ENCODE results near the gene EVX2. TPM values are rescaled to one million over a fixed set of nuclear protein-coding genes. Genes with fewer than 3 reads are reported as not detected.

EVX2 gene
- total and polyA plus RNA-seq, 2 of the 4 experiments (the other 2 are of a cell fraction), result not detected

DNA sequence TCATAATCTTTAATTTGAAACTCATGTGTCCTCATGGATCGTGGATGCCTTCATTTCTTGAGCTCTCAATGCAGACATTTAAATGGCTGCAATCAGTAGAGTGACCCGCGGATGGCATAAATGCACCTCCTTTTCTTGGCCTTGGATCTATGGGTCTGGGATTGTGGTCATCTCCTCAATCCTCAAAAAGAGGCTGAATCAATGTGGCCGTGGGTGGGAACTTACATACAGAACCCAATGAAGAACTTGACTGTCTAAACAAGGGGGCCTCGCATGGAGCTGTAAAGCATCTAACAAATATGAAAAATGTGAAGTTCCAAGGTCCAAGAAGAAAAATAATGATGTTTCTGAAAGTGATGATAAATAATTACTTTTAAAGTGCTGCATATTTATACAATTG is 11.7 kb upstream of the EVX2 start:
- no peak overlapping the region for H4K8ac ChIP-seq (ENCODE audit: low read depth in 2 of 2, low read length in 2 of 2)
- H4K20me1 ChIP-seq (ENCODE audit: insufficient read depth, low read length), result no peaks in the 10 kb centered on the region
- no peak overlapping the region for H2AK9ac ChIP-seq (replicated peaks; ENCODE audit: low read depth, low read length, poor library complexity)
- H2BK20ac ChIP-seq (ENCODE audit: low read depth, low read length), result no peak overlapping the region
- no peak overlapping the region for H3K27ac ChIP-seq (ENCODE audit: insufficient read depth, low read length)
- no peak overlapping the region for H2AFZ ChIP-seq (replicated peaks; ENCODE audit: low read length, poor library complexity)
- H3K79me1 ChIP-seq (ENCODE audit: low read depth in 1 of 2, low read length in 2 of 2), result no peaks in the 10 kb centered on the region
- H2BK120ac ChIP-seq (ENCODE audit: low read depth, low read length), result no peak overlapping the region
- no peak overlapping the region for H3K9ac ChIP-seq (ENCODE audit: low read depth, low read length)
- DNase-seq (no peak), ATAC-seq (ENCODE audit: low read depth) (no peak)
- H4K91ac ChIP-seq (ENCODE audit: insufficient read depth, low read depth, low read length), result no peak overlapping the region
- POLR2A ChIA-PET (ENCODE audit: unreplicated experiment), result no interaction called here
- H3K36me3 ChIP-seq (ENCODE audit: control insufficient read depth, insufficient read depth, low read length), result no peaks in the 10 kb centered on the region
- no peak overlapping the region for H3K18ac ChIP-seq (ENCODE audit: low read depth, low read length)
- BruUV-seq (replicated peaks), result no TSS peak
- intact Hi-C loops (cut with micrococcal nuclease), result loop anchor here (5.0 to 10.0 kb wide), 3 partner anchors 843 to 1391 kb away; no protein-coding TSS in a partner anchor
- 8% methylated on average over 2 of the region's 5 CpGs; no CpG with 5 or more reads in 1 of the 2 experiments for WGBS, 2 experiments (ENCODE audit: extremely low coverage in 2 of 2, insufficient read length in 1 of 2)
- no peak overlapping the region for H2AK5ac ChIP-seq (ENCODE audit: low read depth, low read length)
- H2BK15ac ChIP-seq (ENCODE audit: low read depth, low read length), result no peak overlapping the region
- no peak overlapping the region for H3K4ac ChIP-seq (ENCODE audit: low read depth, low read length)
- H2BK5ac ChIP-seq (ENCODE audit: low read depth, low read length, poor library complexity, severe bottlenecking), result no peak overlapping the region
- no peak for TF ChIP-seq RCOR1 (IDR thresholded peaks at IDR 0.05; ENCODE audit: insufficient replicate concordance, low read length)
- no peak overlapping the region for H3K56ac ChIP-seq (ENCODE audit: extremely low read depth, insufficient read depth, low read length)
- H3K4me1 ChIP-seq (ENCODE audit: control insufficient read depth, insufficient read depth, low read length), result peaks cover 3% of the 10 kb centered on the region; the same call in 1 of the 2 replicates
- peaks cover 9% of the 10 kb centered on the region for H3K9me3 ChIP-seq (ENCODE audit: control insufficient read depth, insufficient read depth, low read length)
- in situ Hi-C loops (cut with MboI; ENCODE audit: low sequenced_read_pairs), result loop anchor here (10.0 to 25.0 kb wide), 4 partner anchors 411 to 1358 kb away; no protein-coding TSS in a partner anchor
- H3K4me3 ChIP-seq (ENCODE audit: insufficient read depth, low read depth, low read length), result no peak overlapping the region
- H3K4me2 ChIP-seq (ENCODE audit: low read depth, low read length), result no peak overlapping the region
- dilution Hi-C loops (cut with HindIII; ENCODE audit: low sequenced_read_pairs, unreplicated experiment), result no loop called here
- H3K23ac ChIP-seq (ENCODE audit: low read depth, low read length), result no peak overlapping the region
- H3K14ac ChIP-seq (replicated peaks; ENCODE audit: low read depth, low read length), result no peak overlapping the region
- no peak overlapping the region for H4K5ac ChIP-seq (ENCODE audit: low read depth, low read length)
- H3K27me3 ChIP-seq (ENCODE audit: control insufficient read depth, insufficient read depth, low read length), result peaks cover 91% of the 10 kb centered on the region
- no peaks in the 10 kb centered on the region for H3K9me1 ChIP-seq (ENCODE audit: insufficient read depth, low read length)
- CTCF ChIA-PET, result interaction anchor here (1.5 to 3.9 kb wide), 2 partner anchors 406 to 844 kb away, joined by 5 to 13 read pairs; no protein-coding TSS in a partner anchor

All from IMR-90 (cell line).